H1 (cell line): Measurements from ENCODE around the gene RAMP1. TPM values are rescaled to one million over a fixed set of nuclear protein-coding genes. Genes with fewer than 3 reads are reported as not detected.

Source experiments
- CTCF ChIA-PET: fragments of 300-600 bp; sonication (Branson Sonifier 250); formaldehyde crosslinking; loops from one replicate; lab custom pipeline; 2021; ENCODE audit not compliant: partially characterized antibody; lab: Charles Lee
- POLR2A ChIA-PET: fragments of 300-600 bp; sonication (Branson Sonifier 250); formaldehyde crosslinking; loops from one replicate; lab custom pipeline; 2021; ENCODE audit warnings: inconsistent platforms; ENCODE audit not compliant: partially characterized antibody; lab: Charles Lee
- DNase-seq, 2 experiments: peaks; one replicate each; pipeline versions ENCODE4 v3.0.0 to v3.0.0-alpha.2; 2010 to 2022; ENCODE audit warnings: low spot score in 2 of 2, low read depth in 1 of 2, mixed read lengths in 1 of 2
- FAIRE-seq: peaks from 2 replicates; lab custom pipeline; 2011; peaks lifted over from hg19 to GRCh38; lab: Jason Lieb, UNC
- H2AFZ ChIP-seq: 2 replicates; pipeline ENCODE4 v1.8.1; 2012; ENCODE audit warnings: low read length, inconsistent platforms
- H2AK5ac ChIP-seq: 2 replicates; pipeline ENCODE4 v1.6.1; 2013; ENCODE audit warnings: low read depth, low read length
- H2BK120ac ChIP-seq: replicated peaks from 2 replicates; pipeline ENCODE3; 2013; ENCODE audit warnings: low read depth, low read length, inconsistent platforms
- H2BK12ac ChIP-seq: 2 replicates; pipeline ENCODE4 v1.6.1; 2013; ENCODE audit warnings: low read depth, low read length
- H2BK15ac ChIP-seq: 2 replicates; pipeline ENCODE4 v1.6.1; 2013; ENCODE audit warnings: low read length
- H2BK20ac ChIP-seq: 2 replicates; pipeline ENCODE4 v1.6.1; 2013; ENCODE audit warnings: low read length
- H2BK5ac ChIP-seq: 2 replicates; pipeline ENCODE4 v1.6.1; 2013; ENCODE audit warnings: low read depth, low read length
- H3K14ac ChIP-seq: 2 replicates; pipeline ENCODE4 v1.6.1; 2013; ENCODE audit warnings: inconsistent platforms; ENCODE audit not compliant: insufficient read length
- H3K18ac ChIP-seq: 2 replicates; pipeline ENCODE4 v1.6.1; 2013; ENCODE audit warnings: low read length; ENCODE audit errors: extremely low read depth
- H3K23ac ChIP-seq: 2 replicates; pipeline ENCODE4 v1.6.1; 2013; ENCODE audit warnings: inconsistent platforms; ENCODE audit not compliant: insufficient read length
- H3K23me2 ChIP-seq: 2 replicates; pipeline ENCODE4 v1.6.1; 2013; ENCODE audit warnings: low read depth, low read length
- H3K27ac ChIP-seq: 2 replicates; pipeline ENCODE4 v1.6.1; 2011; ENCODE audit warnings: low read depth, low read length, inconsistent platforms
- H3K27me3 ChIP-seq, 4 experiments: replicated peaks in 1 of 4; 1 replicate in 1 of 4; 2 replicates in 3 of 4; pipeline versions ENCODE4 v1.6.1 to v1.8.1; 2011 to 2013; ENCODE audit warnings: low read length in 3 of 4, mild to moderate bottlenecking in 3 of 4, inconsistent platforms in 2 of 4, mixed read lengths in 2 of 4, moderate library complexity in 1 of 4; ENCODE audit not compliant: control insufficient read depth in 3 of 4, insufficient read depth in 3 of 4; ENCODE audit errors: extremely low read depth in 1 of 4
- H3K36me3 ChIP-seq, 4 experiments: 2 replicates each; pipeline versions ENCODE4 v1.6.1 to v1.8.1; 2011 to 2013; ENCODE audit warnings: mild to moderate bottlenecking in 4 of 4, low read length in 3 of 4, moderate library complexity in 2 of 4, control low read depth in 1 of 4, inconsistent platforms in 1 of 4; ENCODE audit not compliant: insufficient read depth in 4 of 4, control insufficient read depth in 2 of 4
- H3K4ac ChIP-seq: replicated peaks from 2 replicates; pipeline ENCODE3; 2013; ENCODE audit warnings: low read length, low read depth, mixed read lengths, inconsistent platforms; ENCODE audit not compliant: insufficient read length
- H3K4me1 ChIP-seq, 4 experiments: replicated peaks in 1 of 4; 1 replicate in 1 of 4; 2 replicates in 3 of 4; pipeline versions ENCODE4 v1.6.1 to v1.8.1; 2011 to 2013; ENCODE audit warnings: low read length in 3 of 4, inconsistent platforms in 2 of 4, mixed read lengths in 1 of 4; ENCODE audit not compliant: insufficient read depth in 4 of 4, control insufficient read depth in 3 of 4
- H3K4me2 ChIP-seq, 2 experiments: 2 replicates each; pipeline versions ENCODE4 v1.6.1 to v1.8.1; 2011 to 2013; ENCODE audit warnings: low read depth in 2 of 2, low read length in 2 of 2, control low read depth in 1 of 2, inconsistent platforms in 1 of 2, mild to moderate bottlenecking in 1 of 2; ENCODE audit not compliant: insufficient read depth in 1 of 2
- H3K4me3 ChIP-seq, 4 experiments: fragments of 200-600, 300-600 bp in 1 of 4; sonication (generic), shearing (Covaris generic), sonication (Bioruptor Twin) in 1 of 4; 2 replicates each; pipeline versions ENCODE4 v1.5.1 to v1.8.1; 2011 to 2016; ENCODE audit warnings: low read length in 4 of 4, low read depth in 3 of 4, control low read depth in 2 of 4, inconsistent platforms in 2 of 4, mild to moderate bottlenecking in 2 of 4, mixed read lengths in 1 of 4, moderate library complexity in 1 of 4; ENCODE audit not compliant: insufficient read depth in 2 of 4; ENCODE audit errors: extremely low read depth in 1 of 4
- H3K56ac ChIP-seq: replicated peaks from 2 replicates; pipeline ENCODE3; 2013; ENCODE audit warnings: low read depth, mild to moderate bottlenecking, mixed read lengths, low read length, inconsistent platforms; ENCODE audit not compliant: insufficient read length
- H3K79me1 ChIP-seq: 2 replicates; pipeline ENCODE4 v1.6.1; 2013; ENCODE audit warnings: low read depth, low read length, control low read depth
- H3K79me2 ChIP-seq, 2 experiments: 2 replicates each; pipeline versions ENCODE4 v1.6.1 to v1.8.1; 2012 to 2013; ENCODE audit warnings: low read length in 2 of 2, mild to moderate bottlenecking in 2 of 2, inconsistent platforms in 1 of 2; ENCODE audit not compliant: insufficient read depth in 2 of 2, control insufficient read depth in 1 of 2
- H3K9ac ChIP-seq, 4 experiments: replicated peaks in 1 of 4; 1 replicate in 1 of 4; 2 replicates in 3 of 4; pipeline versions ENCODE4 v1.6.1 to v1.8.1; 2011 to 2013; ENCODE audit warnings: low read depth in 3 of 4, low read length in 3 of 4, control low read depth in 2 of 4, mild to moderate bottlenecking in 2 of 4, moderate library complexity in 2 of 4, inconsistent platforms in 1 of 4; ENCODE audit errors: extremely low read depth in 1 of 4
- H3K9me3 ChIP-seq, 2 experiments: 2 replicates each; pipeline versions ENCODE4 v1.6.1 to v1.8.1; 2012 to 2013; ENCODE audit warnings: mild to moderate bottlenecking in 2 of 2, moderate library complexity in 2 of 2, control low read depth in 1 of 2, inconsistent platforms in 1 of 2, low read depth in 1 of 2, low read length in 1 of 2, mixed read lengths in 1 of 2; ENCODE audit not compliant: insufficient read depth in 2 of 2
- H4K20me1 ChIP-seq, 2 experiments: replicated peaks in 1 of 2; 2 replicates each; pipeline versions ENCODE3 to v1.8.1; 2011 to 2013; ENCODE audit warnings: inconsistent platforms in 2 of 2, low read length in 2 of 2, mild to moderate bottlenecking in 1 of 2; ENCODE audit not compliant: insufficient read depth in 2 of 2, control insufficient read depth in 1 of 2
- H4K5ac ChIP-seq: 2 replicates; pipeline ENCODE4 v1.6.1; 2013; ENCODE audit warnings: low read length, low read depth, mixed read lengths, inconsistent platforms; ENCODE audit not compliant: insufficient read length
- H4K8ac ChIP-seq: 2 replicates; pipeline ENCODE4 v1.8.0; 2013; ENCODE audit warnings: mild to moderate bottlenecking, moderate library complexity, low read length, inconsistent platforms; ENCODE audit not compliant: insufficient read depth; ENCODE audit errors: extremely low read depth
- H4K91ac ChIP-seq: replicated peaks from 2 replicates; pipeline ENCODE3; 2013; ENCODE audit warnings: low read length, mixed read lengths, inconsistent platforms; ENCODE audit not compliant: insufficient read length
- EZH2 ChIP-seq: fragments of 200-600 bp; sonication (generic); IDR thresholded peaks from 2 replicates; pipeline ENCODE4 v1.7.1; 2012; ENCODE audit warnings: low read depth, mild to moderate bottlenecking, moderate library complexity, low read length, inconsistent platforms; ENCODE audit not compliant: severe bottlenecking
- GABPA ChIP-seq: IDR thresholded peaks from 2 replicates; pipeline ENCODE4 v1.6.1; 2011; ENCODE audit warnings: mild to moderate bottlenecking, low read length, moderate library complexity, borderline replicate concordance; ENCODE audit not compliant: insufficient read depth
- WGBS, 2 experiments: shearing (Covaris generic) in 1 of 2; methylation state at CpG; one replicate each; pipeline versions ENCODE4 v1.1.6 to v1.1.7; 2013 to 2015; ENCODE audit warnings: low lambda C conversion rate in 2 of 2, mixed read lengths in 2 of 2, inconsistent platforms in 1 of 2, low coverage in 1 of 2, missing lambda C conversion rate in 1 of 2; ENCODE audit not compliant: insufficient replicate concordance in 2 of 2, insufficient coverage in 1 of 2, insufficient read length in 1 of 2; ENCODE audit errors: extremely low coverage in 1 of 2, missing lambda C conversion rate in 1 of 2; 5-methylcytosine and 5-hydroxymethylcytosine counted together
- polyA plus RNA-seq, 7 experiments: library from polyadenylated mRNA; depleted of rRNA in 3 of 7; stranded (reverse) in 5 of 7; unstranded in 2 of 7; fragments of >200 nt in 5 of 7; fragments of 200-250 nt in 2 of 7; gene quantifications; 1 replicate in 5 of 7; 2 replicates in 1 of 7; 4 replicates in 1 of 7; pipeline versions ENCODE4 v1.2.1 to v1.2.3, GENCODE V29; 2011 to 2013; ENCODE audit warnings: missing spikeins in 2 of 7, mixed read lengths in 2 of 7
- total RNA-seq: library from RNA; stranded (reverse); fragmentation: NEBNext Ultra II Directional; extraction: Animal tissue kit (Norgen Biotek cat#: 25700); gene quantifications from 2 replicates; pipeline ENCODE4 v1.2.1, GENCODE V29; 2021

RAMP1 gene
- total and polyA plus RNA-seq, 2 of the 8 experiments (the other 6 are each of a cell fraction or from before 2014, with no cell fraction given) = 0.65 to 4.3 TPM

GRCh38 chr2:237860273-237860935, 981 bp downstream of the RAMP1 start:
- Histone ChIP-seq H4K8ac (no peak overlapping the region), H3K23me2 (peaks cover 8% of the 10 kb centered on the region; the same call in 1 of the 2 replicates), H3K79me1 (no peaks in the 10 kb centered on the region), H2BK5ac (no peak overlapping the region), H3K4me3 (peak overlapping the region; percentile 13 to 56 (median 24); a peak in 6 of 8 replicates), H2BK20ac (no peak overlapping the region), H3K18ac (no peak overlapping the region), H3K4ac (no peak overlapping the region), H3K56ac (no peak overlapping the region), H2AFZ (0 out of 2 replicates have a peak overlapping the region, but pooled peaks have one; percentile 27), H3K4me1 (peaks cover 0 to 13% (median 7%) of the 10 kb centered on the region in 4 experiments; a peak in 6 of 7 replicates), H2BK120ac (no peak overlapping the region), H3K14ac (no peak overlapping the region), H3K27me3 (peaks cover 9 to 32% (median 23%) of the 10 kb centered on the region in 4 experiments), H3K27ac (no peak overlapping the region), H4K5ac (no peak overlapping the region), H3K23ac (no peak overlapping the region), H4K91ac (no peak overlapping the region), H3K9ac (no peak overlapping the region), H3K4me2 (peak overlapping the region; percentile 70 to 89), H2BK15ac (no peak overlapping the region), H3K36me3 (no peaks in the 10 kb centered on the region), H2AK5ac (no peak overlapping the region), H4K20me1 (no peaks in the 10 kb centered on the region), H3K79me2 (no peaks in the 10 kb centered on the region), H3K9me3 (no peaks in the 10 kb centered on the region), H2BK12ac (no peak overlapping the region)
- ChIA-PET POLR2A (no interaction called here), CTCF (no interaction called here)
- DNase-seq (no peak), FAIRE-seq (peak; percentile 71)
- TF ChIP-seq GABPA (no peak), EZH2 (peak; percentile 35)
- WGBS, 2 experiments = 76% methylated on average over 22 of the region's 22 CpGs; no CpG with 5 or more reads in 1 of the 2 experiments
